Central memory CD4-positive, alpha-beta T cell (primary cell): ENCODE data around the gene COMMD6.

Source experiments
- DNase-seq: peaks from one replicate; pipeline ENCODE4 v3.0.0; 2022

Gene COMMD6

GRCh38 chr13:75521956-75522355 lies 15.7 kb downstream of the COMMD6 start:
- DNase-seq: no peak

- DNase-seq: no peak
Observed at GRCh38 chr13:75518439-75519088, 19.1 kb downstream of the COMMD6 start.

GRCh38 chr13:75514080-75514995 lies 23.3 kb downstream of the COMMD6 start:
- no peak for DNase-seq

GRCh38 chr13:75513271-75513670 lies 24.4 kb downstream of the COMMD6 start:
- no peak for DNase-seq

- DNase-seq: no peak
Observed at GRCh38 chr13:75512253-75512652, 25.4 kb downstream of the COMMD6 start.

- no peak for DNase-seq
Observed at GRCh38 chr13:75511051-75511625, 26.5 kb downstream of the COMMD6 start.

GRCh38 chr13:75508002-75508548 lies 29.6 kb downstream of the COMMD6 start:
- no peak for DNase-seq

GRCh38 chr13:75507027-75508001 lies 30.3 kb downstream of the COMMD6 start:
- DNase-seq: no peak

- no peak for DNase-seq
Observed at GRCh38 chr13:75506018-75506417, 31.6 kb downstream of the COMMD6 start.

- DNase-seq: no peak
Observed at GRCh38 chr13:75505327-75505726, 32.3 kb downstream of the COMMD6 start.

- no peak for DNase-seq
Observed at GRCh38 chr13:75495938-75496337, 41.7 kb downstream of the COMMD6 start.

- no peak for DNase-seq
Observed at GRCh38 chr13:75494491-75494890, 43.1 kb downstream of the COMMD6 start.

- no peak for DNase-seq
Observed at GRCh38 chr13:75493156-75493555, 44.5 kb downstream of the COMMD6 start.

- no peak for DNase-seq
Observed at GRCh38 chr13:75492389-75492788, 45.3 kb downstream of the COMMD6 start.

- no peak for DNase-seq
Observed at GRCh38 chr13:75491376-75491775, 46.3 kb downstream of the COMMD6 start.

GRCh38 chr13:75489502-75490263 lies 48.0 kb downstream of the COMMD6 start:
- no peak for DNase-seq

GRCh38 chr13:75486146-75487062 lies 51.2 kb downstream of the COMMD6 start:
- DNase-seq: no peak

GRCh38 chr13:75485286-75486062 lies 52.2 kb downstream of the COMMD6 start:
- no peak for DNase-seq

GRCh38 chr13:75482820-75483079 lies 54.9 kb downstream of the COMMD6 start:
- no peak for DNase-seq
